Measurements from ENCODE around the gene JAKMIP3.

The JAKMIP3 gene

DNA sequence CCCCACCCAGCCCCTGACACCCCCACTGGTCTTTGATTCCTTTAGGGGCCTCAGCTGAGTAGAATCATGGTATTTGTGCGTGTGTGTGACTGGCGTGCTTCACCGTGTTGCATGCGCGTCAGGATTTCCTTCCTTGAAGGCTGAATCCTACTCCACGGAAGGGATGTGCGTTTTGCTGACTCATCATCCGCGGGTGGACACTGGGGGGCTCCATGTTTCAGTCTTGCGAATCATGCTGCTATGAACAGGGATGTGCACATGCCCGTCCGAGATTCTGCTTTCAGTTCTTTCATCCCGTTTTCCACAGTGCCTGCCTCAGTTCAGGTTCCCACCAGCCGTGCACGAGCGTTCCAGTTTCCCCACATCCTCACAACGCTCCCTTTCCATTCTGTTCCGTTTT is 20.9 kb upstream of the JAKMIP3 start:
- no peak for DNase-seq

DNA sequence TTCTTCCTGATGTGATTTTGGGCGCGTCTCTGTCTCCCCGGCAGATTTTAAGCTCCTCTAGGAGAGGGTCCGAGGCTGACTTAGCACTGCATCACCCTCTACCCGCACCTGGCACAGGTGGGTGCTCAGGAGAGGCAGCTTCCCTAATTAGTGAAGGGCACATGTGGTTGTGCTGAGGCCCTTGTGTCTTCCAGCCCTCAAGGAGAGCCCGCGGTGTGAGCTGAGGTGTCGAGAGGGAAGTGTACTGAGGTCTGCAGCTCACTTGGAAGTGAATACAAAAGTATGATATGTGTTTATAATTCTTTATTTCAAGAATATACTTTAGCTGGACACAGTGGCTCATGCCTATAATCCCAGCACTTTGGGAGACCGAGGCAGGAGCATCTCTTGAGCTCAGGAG is 20.4 kb upstream of the JAKMIP3 start:
- DNase-seq, result no peak

DNA sequence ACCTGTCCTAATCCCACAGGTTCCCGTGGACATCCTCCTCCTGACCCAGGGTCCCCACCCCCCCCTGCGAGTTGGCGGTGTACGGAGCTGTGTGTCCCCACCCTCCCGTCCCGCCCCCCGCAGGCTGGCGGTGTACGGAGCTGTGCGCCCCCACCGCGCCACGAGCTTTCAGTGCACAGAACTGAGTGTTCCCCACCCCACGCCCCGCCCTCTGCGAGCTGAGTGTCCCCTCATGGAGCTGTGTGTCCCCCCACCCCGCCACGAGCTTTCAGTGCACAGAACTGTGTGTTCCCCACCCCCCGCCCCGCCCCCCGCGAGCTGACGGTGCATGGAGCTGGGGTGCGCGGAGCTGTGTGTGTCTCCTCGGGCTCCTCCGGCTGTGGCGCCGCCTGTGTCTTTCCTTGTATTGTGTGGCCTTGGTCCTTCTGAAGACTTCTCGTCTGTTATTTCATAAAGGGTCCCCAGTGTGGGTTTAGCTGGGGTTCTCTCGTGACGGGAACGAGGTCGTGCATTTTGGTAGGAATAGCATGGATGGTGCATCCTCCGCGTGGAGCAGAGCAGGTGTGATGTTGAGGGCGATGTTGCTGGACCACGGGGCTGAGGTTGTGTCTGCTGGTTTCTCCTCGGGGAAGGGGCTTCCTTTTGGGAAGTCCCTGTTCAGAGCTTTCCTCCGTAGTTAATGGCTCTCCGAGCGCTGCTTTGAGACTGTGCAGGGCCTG is 18.0 kb upstream of the JAKMIP3 start:
- DNase-seq, result no peak

DNA sequence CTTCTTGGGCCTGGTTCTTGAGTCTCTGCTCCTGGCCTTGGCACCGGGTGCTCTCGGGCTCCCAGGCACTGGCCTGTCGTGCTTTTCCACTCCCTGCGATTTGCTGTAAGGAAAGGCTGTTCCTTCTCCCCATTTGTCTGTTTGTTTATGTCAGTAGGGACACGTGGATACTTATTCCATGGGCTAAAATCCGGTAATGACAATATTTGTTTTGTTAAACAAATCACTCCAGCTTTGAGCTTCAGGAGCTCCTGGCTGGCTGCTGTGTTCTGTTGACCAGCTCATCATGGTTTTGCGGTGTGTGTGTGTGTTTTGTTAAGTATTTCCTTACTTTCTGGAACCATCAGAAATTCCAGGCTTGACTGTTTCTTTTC is 17.5 kb upstream of the JAKMIP3 start:
- DNase-seq, result no peak

DNA sequence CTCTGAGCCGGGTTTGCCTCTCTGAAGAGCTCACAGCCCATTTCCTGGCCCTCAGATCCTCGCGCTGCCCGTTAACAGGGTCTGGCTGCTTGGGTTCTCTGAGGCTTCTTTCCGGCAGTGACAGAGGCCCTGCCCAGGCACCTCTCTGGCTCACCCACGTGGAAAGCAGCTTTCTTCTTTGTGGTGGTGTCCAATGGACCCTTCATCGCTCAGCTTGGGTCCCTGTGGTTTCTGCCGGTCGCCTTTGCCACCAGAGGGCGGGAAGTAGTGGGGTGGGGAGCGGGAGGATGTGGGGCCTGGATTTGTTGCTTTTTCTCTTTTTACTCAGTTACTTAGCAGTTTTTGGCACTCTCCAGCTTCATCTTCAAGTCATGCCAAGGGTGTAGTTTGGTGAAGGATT is 15.6 kb upstream of the JAKMIP3 start:
- no peak for DNase-seq

DNA sequence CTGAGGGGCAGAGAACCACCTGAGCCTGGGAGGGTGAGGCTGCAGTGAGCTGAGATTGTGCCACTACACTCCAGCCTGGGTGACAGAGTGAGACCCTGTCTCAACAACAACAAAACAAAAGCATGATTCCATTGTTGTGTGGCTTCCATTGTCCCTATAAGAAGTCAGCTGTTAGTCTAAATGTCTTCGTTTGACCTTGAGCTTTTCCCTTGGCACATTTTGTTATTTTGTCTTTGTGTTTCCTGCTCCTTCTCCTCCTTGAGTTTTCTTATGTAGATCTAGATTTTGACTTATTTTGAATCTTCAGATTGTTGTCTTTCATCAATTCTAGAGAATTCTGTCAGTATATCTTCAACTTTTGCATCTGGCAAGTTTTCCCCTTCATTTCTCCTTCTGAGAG is 13.6 kb upstream of the JAKMIP3 start:
- DNase-seq, result no peak

DNA sequence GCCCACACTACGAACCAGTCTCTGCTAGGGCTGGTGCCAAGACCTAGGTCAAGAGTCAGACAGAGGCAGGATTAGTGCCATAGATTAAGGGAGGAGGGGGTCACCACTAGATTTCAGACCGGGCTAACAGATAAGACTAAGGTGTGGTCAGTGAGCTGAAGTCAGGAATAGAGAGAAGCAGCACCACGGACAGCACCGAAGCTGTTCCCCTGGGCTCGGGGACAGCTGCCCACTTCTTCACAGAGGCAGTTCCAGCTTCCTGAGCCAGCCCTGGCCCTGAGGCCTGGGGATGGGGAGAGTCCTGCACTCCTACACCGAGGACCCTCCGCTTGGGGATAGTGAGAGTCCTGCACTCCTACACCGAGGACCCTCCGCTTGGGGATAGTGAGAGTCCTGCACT is 11.2 kb upstream of the JAKMIP3 start:
- DNase-seq, result no peak

DNA sequence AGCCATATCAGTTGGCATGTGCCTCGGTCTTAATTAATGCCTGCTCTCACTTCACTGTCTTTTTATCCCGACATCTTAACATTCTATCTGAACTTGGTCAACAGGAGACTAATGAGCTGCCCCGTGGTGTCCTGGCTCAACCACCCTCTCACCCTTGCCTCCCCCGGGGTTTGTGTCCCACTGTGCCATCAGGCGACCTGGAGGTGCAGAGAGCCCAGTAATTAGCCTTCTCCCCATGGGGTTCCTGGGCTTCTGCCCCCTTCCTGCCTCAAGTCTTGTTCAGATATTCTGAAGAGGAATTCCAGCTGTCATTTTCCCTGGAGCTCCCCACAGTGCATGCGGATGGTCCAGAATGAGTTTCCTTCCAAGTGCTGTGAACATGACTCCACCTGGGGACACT is 10.1 kb upstream of the JAKMIP3 start:
- DNase-seq, result no peak

DNA sequence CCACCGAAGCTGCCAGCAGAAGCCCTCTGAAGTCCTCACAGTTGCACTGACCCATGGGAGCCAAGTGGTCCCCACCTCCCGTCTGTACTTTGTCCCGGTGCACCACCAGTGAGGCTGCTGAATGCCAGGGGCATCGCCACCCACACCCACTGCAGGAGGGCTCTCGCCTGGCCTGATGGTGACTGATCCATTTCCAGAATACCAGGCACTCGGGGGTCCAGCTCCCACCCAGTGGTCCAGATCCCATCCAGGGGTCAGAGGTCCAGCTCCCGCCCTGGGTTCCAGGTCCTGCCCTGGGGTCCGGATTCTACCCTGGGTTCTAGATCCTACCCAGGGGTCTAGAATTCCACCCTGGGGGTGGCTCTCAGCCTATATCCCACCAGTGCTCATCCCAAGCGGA is 9.1 kb upstream of the JAKMIP3 start:
- no peak for DNase-seq

DNA sequence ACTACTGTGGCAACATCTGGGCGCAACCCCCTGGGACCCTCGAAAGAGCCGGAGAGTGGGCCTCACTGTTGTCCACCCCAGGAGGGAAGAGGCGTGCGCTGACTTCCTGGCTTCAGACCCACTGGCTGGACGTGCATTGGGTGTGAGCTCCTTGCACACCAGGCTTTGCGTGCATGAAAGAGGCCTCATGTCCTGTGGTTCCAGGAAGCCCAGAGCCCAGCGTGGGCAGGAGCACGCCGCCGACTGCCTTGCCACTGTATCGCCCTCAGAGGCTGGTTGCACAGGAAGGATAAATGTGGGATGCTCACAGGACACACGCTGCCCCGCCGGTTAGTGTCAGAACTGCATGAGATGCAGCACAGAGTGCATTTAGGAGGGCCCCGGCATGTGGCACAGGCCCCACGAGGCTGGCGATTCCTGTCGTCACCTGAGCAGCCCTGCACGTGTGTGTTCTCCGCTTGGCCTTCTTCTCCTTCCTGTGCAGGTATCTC is 8.5 kb upstream of the JAKMIP3 start:
- no peak for DNase-seq

DNA sequence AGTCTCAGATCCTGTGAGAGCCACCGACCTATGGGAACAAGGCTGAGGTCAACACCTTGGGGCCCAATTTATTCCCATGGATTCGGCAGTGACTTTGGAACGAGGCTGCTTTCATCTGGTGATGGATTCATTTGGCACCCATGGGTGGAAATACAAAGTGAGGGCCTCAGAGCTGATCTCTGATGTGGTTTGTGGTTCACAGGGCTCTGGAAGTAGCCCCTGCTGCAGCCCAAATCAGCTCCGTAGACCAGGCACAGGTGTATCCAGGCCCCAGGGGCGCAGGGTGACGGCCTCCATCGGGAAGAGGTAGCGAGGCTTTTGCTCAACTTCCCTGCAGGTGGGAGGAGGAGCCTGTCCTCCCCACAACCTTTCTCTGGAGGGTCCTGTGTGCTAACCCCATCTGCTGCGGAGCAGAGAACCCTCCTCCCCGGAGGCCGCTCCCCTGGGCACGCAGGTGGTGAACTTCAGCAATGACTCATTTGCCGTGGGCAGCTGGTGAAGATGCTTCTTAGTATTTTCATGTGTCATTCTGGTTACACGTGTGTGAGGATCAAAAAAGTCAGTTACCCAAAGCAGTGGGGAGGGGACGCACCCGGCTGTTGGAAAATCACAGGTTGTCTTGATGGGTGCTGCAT is 7.5 kb upstream of the JAKMIP3 start:
- no peak for DNase-seq

DNA sequence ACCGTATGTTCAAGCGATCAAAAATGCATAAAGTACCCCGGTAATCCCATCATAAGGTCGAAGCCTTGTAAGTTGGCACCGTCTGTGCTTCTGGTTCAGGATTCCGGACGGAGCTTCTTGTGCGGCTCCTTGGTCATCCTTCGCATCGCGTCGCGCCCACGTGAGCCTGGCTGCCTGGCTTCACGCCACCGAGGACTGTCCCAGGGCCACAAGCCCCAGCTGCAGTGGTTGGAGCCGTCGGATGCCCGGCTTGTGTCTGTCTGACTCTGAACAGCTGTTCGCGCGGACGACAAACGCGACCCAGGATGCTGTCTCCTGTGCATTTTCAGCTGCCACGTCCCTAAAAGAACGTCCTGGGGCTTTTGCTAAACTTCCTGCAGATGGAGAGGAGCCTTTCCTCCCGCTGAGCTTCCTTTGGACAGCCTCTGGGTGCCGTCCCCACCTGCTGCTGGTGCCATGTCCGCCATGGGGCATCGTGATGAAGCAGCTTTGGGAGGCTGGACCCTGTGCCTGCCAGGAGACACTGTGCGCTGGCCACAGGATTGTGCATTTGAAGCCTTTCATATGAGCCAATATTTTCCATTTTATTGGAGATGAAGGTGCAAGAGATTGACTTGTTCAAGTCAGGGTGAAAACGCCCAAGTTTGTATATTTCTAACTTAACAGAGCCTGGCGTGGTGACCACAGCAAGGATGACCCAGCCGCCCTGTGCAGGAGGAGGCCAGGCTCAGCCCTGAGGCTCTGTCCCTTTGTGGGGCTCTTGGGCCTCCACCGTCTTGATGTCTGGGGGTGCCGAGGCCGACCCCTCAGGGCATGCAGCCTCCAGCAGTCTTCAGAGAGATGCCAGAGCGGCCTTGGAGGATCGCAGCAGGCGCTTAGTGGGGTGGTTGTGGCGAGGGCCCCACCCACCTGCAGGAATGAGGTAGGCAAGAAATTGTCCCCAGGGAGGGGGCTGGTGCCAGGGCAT is 6.7 kb upstream of the JAKMIP3 start:
- no peak for DNase-seq

DNA sequence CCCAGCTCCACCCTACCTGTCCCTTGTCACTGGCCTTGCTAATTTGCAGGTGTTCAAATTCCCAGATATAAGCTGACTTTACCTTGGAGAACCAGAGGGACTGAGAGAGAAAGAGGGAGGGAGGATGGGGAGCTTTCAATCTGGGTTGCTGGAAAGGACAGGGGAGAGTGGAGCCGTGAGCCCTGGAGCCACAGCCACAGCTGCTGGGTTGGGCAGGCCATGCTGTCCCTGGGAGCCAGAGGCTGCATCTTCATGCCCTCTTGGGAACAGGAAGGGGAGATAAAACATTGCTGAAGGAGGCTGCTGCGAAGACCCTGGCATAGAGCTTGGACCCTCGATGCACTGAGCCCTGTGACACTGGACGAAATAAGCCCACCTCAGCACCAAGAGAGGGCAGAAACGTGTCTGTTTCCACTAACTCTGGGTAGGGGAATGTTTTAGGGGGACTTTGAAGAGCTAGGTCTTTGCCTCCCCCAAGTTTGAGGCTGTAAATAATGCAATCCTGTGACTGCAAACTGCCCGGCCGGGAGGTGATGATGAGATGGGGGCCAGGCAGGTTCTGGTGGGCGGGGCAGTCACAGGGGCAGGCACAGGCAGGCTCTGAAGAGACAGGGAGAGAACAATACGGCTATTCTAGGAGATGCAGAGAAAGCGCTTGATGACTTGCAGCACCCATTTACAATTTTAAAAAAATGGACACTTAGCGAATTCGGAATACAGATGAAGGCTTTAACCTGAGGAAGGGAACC is 5.8 kb upstream of the JAKMIP3 start:
- DNase-seq, result no peak

DNA sequence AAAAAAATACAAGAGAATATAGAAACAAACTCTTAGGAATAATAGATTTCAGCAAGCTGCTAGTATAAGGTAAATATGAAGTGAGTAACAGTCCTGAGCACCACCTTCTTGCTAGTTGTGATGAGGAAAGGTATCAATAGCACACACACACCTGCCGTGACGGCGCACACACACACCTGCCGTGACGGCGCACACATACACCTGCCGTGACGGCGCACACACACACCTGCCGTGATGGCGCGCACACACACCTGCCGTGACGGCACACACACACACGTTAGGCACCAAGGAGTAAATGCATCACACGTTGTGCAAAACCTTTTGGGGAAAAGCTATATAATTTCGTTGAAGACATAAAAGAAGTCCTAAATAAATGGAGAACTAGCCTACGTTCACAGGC is 4.7 kb upstream of the JAKMIP3 start:
- no peak for DNase-seq

DNA sequence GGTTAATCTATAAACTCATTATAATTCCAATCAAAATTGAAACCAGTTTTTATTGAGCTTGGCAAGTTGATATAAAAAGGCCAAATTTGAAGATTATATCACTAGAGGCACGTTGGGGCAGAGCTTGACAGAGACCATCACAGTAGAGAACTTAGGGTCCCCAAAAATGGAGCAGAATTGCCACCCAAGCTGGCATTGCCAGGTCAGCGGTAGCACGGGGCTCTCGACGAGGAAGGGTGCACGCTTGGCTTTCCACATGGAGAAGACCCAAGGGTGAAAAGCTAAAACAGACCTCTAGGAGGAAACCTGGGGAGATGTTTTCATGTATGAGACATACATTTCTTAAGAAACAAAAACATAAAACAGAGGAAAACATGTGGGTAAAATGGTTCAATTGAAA is 4.3 kb upstream of the JAKMIP3 start:
- DNase-seq, result no peak

DNA sequence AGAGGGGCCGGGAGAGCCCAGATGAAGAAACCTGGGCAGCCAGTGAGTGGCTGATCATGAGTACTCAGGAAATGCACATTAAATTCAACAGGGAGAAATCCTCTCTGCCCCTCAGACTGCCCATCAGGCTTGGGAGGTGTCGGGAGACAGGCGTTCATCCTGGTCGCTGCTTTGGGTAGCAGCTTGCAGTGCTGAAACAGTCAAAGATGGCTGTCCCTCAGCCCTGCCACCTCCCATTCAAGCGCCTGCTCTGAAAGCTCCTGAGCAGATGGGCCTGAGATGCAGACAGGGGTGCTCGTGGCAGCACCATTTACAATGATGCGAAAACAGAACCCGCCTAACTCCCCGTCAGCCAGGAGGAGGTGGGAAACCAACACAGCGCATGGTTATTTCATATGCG is 3.6 kb upstream of the JAKMIP3 start:
- DNase-seq, result no peak

DNA sequence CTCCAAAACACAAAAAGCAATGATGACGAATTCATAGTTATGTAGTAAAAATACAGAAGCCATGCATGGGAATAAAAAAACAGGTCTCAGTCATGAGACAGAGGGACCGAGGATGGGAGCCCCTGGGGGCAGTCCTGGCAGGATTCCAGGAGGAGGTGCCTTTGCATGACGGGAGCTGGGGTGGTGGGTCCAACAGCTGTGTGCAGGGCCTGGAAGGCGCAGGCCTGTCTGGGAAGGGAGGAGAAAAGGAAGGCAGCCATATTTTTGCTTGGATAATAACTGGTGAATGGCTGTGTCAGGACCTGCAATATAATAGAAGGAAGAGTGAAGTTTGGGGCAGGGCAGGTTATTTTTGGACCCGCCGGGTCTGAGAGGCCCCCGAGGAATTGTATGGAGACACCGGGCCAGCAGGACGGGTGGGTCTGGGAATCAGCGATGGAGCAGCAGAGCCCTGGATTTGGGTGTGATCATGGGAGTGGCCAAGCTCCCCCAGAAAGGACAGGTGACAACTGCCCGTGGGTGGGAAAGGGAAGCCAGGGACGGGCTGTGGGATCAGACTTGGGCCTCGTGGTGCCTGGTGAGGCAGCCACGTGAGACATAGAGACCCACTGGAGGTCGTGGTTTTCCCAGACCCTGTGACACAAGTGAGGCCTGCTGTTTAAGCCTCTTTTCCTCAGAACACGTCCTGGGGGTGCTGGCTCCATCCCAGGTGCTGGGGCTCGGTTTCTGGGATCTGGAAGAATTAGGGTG is 2.9 kb upstream of the JAKMIP3 start:
- DNase-seq, result no peak

DNA sequence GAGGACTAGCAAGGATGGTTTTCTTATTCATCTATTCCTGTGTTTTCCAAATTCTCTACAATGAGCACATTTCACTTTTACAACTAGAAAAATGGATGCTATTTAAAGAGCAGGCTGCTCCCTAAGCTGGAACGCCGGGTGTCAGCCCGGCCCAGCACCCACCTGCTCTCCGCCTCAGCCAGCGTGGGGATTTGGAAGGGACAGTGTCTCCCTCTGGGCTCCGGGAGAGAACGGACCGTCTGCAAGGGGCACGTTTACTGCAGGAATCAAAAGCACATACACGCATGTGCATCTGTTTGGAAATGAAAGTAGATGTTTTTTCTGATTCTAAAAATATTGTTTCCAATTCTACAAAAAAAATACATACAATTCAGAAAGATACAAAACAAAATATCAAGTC is 2.3 kb upstream of the JAKMIP3 start:
- DNase-seq, result no peak

DNA sequence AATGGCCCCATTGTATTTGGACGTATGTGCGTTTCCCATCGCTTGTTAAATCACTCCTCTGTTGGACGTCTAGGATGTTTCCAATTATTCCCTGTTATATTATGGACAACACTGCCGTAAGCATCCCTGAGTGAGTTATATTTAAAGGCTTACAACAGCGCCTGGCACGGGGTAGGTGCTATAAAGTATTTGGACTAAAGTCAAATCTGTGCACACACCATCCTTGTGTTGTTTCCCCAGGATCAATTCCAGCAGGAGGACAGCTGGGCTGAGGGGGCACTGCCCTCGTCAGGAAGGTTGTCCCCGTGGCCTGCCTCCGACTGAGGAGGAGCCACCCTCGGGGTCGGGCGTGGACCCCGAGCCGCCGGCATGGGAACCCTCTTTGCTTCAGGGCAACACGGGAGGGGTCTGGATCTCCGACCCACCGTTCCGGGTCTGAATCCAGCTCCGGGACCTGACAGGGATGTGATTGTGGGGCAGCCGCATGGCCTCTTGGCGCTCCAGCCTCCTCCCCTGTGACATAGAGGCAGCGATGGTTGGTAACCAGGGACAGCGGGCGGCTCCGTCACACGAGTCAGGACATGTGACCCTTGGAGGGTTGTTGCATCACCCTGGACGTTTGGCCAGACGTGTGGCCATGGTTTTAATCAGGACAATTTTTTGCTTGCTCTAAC is 1.5 kb upstream of the JAKMIP3 start:
- no peak for DNase-seq

DNA sequence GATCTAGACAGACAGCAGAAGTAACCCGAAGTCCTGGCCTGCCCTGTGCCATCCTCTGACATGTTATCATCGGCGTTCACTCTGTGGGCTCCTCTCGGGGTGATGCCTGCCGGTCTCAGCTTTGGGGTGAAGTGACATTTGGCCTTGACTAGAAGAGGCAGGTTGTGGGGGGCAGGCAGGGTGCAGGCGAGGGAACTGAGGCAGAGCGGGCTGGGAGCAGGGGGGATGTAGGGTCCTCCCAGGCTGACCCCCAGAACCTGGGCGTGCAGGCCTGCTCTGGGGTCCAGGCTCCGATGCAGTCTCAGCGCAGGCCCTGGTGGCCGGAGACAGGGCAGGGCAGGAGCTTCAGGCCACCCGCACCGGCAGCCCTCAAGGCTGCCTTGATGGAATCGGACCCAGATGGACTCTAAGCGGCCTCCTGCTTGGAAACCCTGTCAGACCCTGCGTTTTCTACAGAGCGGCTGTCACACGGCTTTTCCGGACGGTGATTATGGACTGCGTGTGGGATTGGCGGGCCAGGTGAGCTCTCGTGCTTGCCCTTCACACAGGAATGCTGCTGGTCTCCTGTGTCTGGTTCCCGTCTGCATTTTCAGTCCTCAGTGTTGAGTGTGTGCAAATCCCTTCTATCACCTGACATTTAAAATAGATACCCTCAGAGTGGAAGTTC is 842 bp upstream of the JAKMIP3 start:
- DNase-seq, result no peak

DNA sequence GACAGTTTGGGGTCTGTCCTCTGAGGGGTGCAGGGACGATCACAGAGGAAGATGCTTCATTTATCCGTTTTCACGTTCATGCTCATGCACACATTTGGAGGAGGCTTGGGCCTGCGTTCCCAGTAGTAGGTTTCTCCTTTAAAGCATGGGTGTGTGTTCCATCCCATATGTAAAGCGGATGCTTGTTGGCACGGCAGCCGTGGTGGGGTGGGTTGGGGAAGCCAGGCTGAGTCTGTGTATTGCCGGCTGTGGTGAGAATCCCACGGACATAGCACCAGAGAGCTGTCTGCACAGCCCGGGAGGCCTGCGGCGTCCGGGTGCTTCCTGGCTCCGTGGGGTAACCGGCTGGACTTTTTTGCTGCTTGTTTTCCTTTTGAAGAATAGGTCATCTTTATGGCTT is 440 bp downstream of the JAKMIP3 start:
- no peak for DNase-seq
